SK-N-SH treated with all-trans-retinoic acid at 6 μM for 48 hours (cell line): ENCODE measurements around the gene NDUFV3.

Experiments
- ARNTL ChIP-seq: fragments of 450-650 bp; formaldehyde crosslinking; IDR thresholded peaks from 2 replicates; pipeline ENCODE4 v1.5.0; 2020; ENCODE audit warnings: low read depth, mild to moderate bottlenecking, moderate library complexity, borderline replicate concordance
- BACH2 ChIP-seq: fragments of 250-450 bp; sonication (Bioruptor Pico); IDR thresholded peaks from 2 replicates; pipeline ENCODE4 v1.9.0; 2021; ENCODE audit warnings: mild to moderate bottlenecking, borderline replicate concordance
- CSDC2 ChIP-seq: fragments of 250-450 bp; sonication (Bioruptor Pico); IDR thresholded peaks from 2 replicates; pipeline ENCODE4 v1.5.0; 2020; ENCODE audit warnings: mild to moderate bottlenecking, moderate library complexity
- GLIS3 ChIP-seq: fragments of 250-450 bp; sonication (Bioruptor Pico); IDR thresholded peaks from 2 replicates; pipeline ENCODE4 v1.5.0; 2020; ENCODE audit warnings: mild to moderate bottlenecking, moderate library complexity
- RARB ChIP-seq: fragments of 250-450 bp; sonication (Bioruptor Pico); IDR thresholded peaks from 2 replicates; pipeline ENCODE4 v1.8.0; 2021; ENCODE audit warnings: mild to moderate bottlenecking, moderate library complexity
- SNAI2 ChIP-seq: fragments of 250-450 bp; sonication (Bioruptor Pico); IDR thresholded peaks from 2 replicates; pipeline ENCODE4 v1.5.0; 2020; ENCODE audit warnings: mild to moderate bottlenecking, moderate library complexity
- ZC3H10 ChIP-seq: fragments of 250-450 bp; sonication (Bioruptor Pico); IDR thresholded peaks from 2 replicates; pipeline ENCODE4 v1.5.1; 2021; ENCODE audit warnings: mild to moderate bottlenecking, moderate library complexity
- ZFP3 ChIP-seq: fragments of 250-450 bp; sonication (Bioruptor Pico); IDR thresholded peaks from 2 replicates; pipeline ENCODE4 v1.5.0; 2020; ENCODE audit warnings: mild to moderate bottlenecking, moderate library complexity
- ZNF565 ChIP-seq: fragments of 450-650 bp; formaldehyde crosslinking; conservative IDR thresholded peaks from 2 replicates; pipeline ENCODE4 v1.5.0; 2020; ENCODE audit warnings: low read depth, mild to moderate bottlenecking, moderate library complexity
- TF ChIP-seq, protein P1 (sequence below): fragments of 250-450 bp; sonication (Bioruptor Pico); IDR thresholded peaks from 2 replicates; pipeline ENCODE4 v1.8.0; 2020; ENCODE audit warnings: mild to moderate bottlenecking, moderate library complexity, borderline replicate concordance
- TF ChIP-seq, protein P2 (sequence below): fragments of 250-450 bp; sonication (Bioruptor Pico); IDR thresholded peaks from 2 replicates; pipeline ENCODE4 v1.5.1; 2020; ENCODE audit warnings: low read depth, mild to moderate bottlenecking, moderate library complexity

DNA sequence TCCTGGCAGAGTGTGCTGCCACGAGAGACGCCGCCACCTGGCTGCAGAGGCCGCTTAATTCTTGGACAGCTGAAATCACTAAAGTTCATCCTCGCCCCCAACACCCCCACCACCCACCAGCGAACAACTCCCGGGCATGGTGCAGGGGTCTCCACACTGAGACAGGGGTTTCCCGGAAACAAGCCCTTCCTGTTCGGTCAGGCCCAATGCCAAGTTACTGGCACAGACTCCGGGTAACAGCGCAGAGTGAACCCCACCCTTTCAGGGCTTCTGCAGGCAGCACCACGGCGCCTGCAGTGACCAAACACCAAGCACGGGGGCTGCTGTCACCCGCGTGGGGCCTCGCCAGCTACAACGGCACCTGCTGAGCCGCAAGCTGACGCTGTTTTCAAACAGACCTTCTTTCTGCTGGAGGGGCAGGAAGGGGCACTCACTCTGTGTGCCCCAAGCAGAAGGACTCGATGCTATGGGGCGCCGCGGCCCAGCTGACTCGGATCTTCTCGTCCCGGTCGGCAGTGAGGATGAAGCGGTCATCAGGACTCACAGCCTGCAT, 31.2 kb upstream of the NDUFV3 start:
- TF ChIP-seq SNAI2 (CRISPR knock-in tag) (no peak), ZC3H10 (CRISPR knock-in tag) (no peak), CSDC2 (no peak), ZFP3 (CRISPR knock-in tag) (no peak), BACH2 (CRISPR knock-in tag) (no peak), ZNF565 (no peak), RARB (CRISPR knock-in tag) (no peak), ARNTL (no peak), GLIS3 (CRISPR knock-in tag) (no peak)
- TF ChIP-seq, protein P1, sequence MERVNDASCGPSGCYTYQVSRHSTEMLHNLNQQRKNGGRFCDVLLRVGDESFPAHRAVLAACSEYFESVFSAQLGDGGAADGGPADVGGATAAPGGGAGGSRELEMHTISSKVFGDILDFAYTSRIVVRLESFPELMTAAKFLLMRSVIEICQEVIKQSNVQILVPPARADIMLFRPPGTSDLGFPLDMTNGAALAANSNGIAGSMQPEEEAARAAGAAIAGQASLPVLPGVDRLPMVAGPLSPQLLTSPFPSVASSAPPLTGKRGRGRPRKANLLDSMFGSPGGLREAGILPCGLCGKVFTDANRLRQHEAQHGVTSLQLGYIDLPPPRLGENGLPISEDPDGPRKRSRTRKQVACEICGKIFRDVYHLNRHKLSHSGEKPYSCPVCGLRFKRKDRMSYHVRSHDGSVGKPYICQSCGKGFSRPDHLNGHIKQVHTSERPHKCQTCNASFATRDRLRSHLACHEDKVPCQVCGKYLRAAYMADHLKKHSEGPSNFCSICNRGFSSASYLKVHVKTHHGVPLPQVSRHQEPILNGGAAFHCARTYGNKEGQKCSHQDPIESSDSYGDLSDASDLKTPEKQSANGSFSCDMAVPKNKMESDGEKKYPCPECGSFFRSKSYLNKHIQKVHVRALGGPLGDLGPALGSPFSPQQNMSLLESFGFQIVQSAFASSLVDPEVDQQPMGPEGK (CRISPR knock-in tag), result no peak
- TF ChIP-seq, protein P2, sequence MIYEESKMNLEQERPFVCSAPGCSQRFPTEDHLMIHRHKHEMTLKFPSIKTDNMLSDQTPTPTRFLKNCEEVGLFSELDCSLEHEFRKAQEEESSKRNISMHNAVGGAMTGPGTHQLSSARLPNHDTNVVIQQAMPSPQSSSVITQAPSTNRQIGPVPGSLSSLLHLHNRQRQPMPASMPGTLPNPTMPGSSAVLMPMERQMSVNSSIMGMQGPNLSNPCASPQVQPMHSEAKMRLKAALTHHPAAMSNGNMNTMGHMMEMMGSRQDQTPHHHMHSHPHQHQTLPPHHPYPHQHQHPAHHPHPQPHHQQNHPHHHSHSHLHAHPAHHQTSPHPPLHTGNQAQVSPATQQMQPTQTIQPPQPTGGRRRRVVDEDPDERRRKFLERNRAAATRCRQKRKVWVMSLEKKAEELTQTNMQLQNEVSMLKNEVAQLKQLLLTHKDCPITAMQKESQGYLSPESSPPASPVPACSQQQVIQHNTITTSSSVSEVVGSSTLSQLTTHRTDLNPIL (CRISPR knock-in tag), result no peak
